H54 (cell line): ENCODE results near the gene ABI2.
A peak's percentile ranks its signal among the peaks of the same experiment; 100 is the strongest.
"Not testable (repeated sequence)": the region's sequence is repeated elsewhere in the genome, so short reads cannot be mapped to it uniquely, and the experiment has no call there.

Experiments
- DNase-seq: peaks from one replicate; pipeline ENCODE4 v3.0.0; 2011; ENCODE audit warnings: low spot score, mixed read lengths; ENCODE audit not compliant: insufficient read length
- FAIRE-seq: peaks from 3 replicates; lab custom pipeline; 2011; peaks lifted over from hg19 to GRCh38; lab: Jason Lieb, UNC
- POLR2A ChIP-seq: IDR thresholded peaks from 2 replicates; pipeline ENCODE4 v1.6.1; 2011; ENCODE audit warnings: low read depth, mild to moderate bottlenecking, low read length

The ABI2 gene

DNA sequence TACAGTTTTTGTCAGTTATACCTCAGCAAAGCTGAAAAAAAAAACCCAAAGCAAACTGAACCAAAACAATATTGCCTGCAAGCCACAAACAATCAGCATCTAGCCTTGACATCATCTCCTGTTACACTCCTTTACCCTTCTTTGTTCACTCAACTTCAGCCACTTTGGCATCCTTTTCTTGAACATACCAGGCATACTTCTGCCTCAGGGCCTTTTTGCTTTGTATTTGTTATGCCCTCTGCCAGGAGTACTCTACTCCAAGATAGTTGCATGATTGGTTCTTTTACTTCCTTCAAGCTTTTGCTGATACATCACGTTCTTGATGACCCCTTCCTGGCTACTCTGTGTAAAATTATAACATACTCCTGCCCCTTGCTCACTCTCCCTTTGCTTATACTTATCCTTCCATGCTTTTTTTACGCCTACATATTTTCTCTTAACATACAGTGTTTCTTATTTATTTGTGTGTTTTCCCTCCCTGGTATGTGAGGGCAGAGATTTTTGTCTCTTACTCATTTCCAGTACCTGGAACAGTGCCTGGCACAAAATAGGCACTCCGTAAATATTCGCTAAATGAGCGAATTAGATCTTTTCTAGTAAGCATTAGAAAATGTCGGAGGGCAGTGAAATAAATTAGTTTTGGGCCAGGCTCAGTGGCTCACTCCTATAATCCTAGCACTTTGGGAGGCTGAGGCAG lies 12.7 kb downstream of the ABI2 start:
- DNase-seq, result peak; percentile 37
- TF ChIP-seq POLR2A, result no peak
- peak; percentile 75 for FAIRE-seq

DNA sequence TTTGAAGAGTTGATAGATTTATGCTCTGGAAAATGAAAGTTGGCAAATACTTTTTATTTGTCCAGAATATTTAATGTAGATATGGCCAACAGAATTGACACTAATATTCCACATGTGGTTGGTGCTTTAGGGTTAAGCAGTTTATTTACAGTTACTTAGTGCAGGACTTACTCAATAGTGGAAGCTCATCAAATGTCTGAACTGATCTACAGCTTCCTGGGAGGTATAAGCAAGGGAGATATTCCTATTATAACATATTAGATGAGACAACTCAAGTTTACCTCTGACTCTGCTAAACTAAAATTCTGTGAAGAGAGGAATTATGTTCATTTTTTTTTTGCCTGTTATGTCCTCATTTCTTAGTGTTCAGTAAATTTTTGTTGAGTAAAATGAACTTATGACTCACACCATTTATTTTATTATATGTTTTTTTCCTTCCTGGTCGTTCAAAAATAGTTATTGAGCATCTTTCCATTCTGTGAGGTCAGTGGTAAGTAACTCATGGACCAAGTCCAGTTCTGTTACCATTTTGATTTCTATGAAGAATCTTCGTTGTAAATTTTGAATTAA lies 13.6 kb downstream of the ABI2 start:
- no peak for DNase-seq
- no peak for FAIRE-seq
- TF ChIP-seq POLR2A, result no peak

DNA sequence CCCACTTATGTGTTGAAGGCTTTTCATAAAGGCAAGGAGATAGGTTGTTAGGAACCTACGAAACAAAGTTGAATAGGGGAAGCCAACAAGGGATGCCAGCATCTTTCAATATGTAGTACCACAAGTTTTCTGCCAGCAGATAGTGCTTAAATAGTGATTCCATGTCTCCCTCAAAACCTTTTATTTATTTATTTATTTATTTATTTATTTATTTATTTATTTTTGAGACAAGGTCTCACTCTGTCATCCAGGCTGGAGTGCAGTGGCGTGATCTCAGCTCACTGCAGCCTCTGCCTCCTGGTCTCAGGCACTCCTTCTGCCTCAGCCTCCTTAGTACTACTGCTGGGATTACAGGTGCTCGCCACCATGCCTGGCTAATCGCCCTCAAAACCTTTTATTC lies 14.2 kb downstream of the ABI2 start:
- DNase-seq, FAIRE-seq: not testable (repeated sequence)

GRCh38 chr2:203344667-203345066 lies 16.5 kb downstream of the ABI2 start:
- DNase-seq, result no peak
- FAIRE-seq, result no peak
- TF ChIP-seq POLR2A, result no peak

- TF ChIP-seq POLR2A, result no peak
- DNase-seq (no peak), FAIRE-seq (peak; percentile 43)
Measured at GRCh38 chr2:203346612-203347011, 18.4 kb downstream of the ABI2 start.

DNA sequence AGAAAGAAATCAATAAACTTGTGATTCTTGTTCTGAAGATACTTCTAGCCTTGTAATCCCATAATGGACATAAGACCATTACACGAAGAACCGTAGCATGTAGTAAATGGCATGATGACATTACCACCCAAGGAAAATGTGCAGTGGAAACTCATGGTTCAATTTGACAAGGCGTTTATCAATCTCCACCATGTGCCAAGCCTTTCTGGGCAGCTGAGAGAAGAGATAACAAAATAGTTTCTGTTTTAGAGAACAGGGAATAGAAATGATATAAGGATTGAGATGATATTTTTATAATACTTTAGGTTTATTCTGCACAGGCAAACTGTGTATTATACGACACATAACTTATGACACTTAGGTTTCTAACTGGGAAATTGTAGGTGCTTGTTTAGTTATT lies 19.2 kb downstream of the ABI2 start:
- DNase-seq, result no peak
- TF ChIP-seq POLR2A, result no peak
- no peak for FAIRE-seq

DNA sequence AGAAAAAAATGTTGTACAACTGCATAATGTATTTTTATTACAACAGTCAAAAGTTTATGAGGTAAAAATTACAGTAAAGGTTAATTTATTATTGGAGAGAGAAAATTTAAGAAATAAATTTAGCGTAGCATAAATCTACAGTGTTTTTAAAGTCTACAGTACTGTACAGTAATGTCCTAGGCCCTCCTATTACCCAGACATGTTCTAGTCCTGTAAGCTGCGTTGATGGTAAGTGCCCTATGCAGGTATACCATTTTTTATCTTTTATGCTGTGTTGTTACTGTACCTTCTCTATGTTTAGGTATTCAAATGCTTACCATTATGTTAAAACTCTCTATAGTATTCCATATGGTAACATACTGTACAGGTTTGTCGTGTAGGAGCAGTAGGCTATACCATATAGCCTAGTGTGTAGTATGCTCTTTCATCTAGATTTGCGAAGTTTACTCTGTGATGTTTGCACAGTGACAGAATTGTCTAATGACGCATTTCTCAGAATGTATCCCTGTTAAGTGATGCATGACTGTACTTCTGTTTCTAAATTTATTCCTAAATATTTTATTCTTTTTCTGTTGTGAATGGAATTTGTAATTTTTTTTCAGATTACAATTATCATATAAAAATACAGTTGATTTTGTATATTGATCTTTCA lies 24.5 kb downstream of the ABI2 start:
- FAIRE-seq (no peak), DNase-seq (no peak)

DNA sequence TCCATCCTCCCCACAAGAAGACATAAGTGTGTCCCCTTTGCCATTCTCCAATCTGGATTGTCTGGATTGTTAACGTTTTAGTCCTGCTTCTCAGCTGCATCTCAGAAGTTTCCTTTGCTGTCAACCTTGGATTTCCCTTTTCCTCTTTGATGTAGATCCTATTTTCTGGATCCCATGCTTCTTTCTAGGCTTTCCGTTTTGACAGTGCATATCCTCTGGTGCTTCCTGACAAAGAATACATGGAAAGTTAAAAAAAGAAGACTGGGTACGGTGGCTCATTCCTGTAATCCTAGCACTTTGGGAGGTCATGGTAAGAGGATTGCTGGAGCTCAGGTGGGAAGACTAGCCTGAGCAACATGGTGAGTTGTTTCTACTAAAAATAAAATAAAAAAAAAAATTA lies 26.8 kb downstream of the ABI2 start:
- no peak for FAIRE-seq
- no peak for TF ChIP-seq POLR2A
- no peak for DNase-seq

More for the DNA sequence above, 24.5 kb downstream of the ABI2 start:
- TF ChIP-seq POLR2A, result no peak

GRCh38 chr2:203359450-203359849 lies 31.3 kb downstream of the ABI2 start:
- FAIRE-seq, result no peak

DNA sequence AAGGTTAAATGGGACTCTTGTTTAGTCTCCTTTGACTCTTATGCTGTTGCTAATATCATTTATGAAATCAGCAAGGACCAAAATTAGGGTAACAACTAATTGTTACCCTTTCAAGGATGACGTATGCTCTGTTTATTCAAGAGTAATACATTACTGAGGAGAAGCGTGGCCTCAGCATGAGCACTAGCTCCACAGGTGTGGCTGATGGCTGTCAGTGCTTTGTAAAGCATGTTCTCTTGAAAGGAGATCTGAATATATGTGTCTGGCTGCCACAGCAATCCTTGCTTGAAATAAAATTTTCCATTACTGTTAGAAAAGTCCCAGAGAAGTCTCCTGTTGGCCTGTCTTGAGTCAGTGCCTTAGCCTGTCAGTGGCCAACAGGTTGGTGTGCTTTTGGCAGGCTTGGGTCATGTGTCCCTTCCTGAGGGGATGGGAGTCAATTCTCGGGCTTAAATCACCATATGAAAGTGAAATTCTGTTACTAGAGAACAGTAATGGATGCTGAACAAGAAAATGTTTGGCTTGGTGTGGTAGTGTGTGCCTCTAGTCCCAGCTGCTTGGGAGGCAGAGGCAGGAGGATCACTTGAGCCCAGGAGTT lies 32.7 kb downstream of the ABI2 start:
- no peak for TF ChIP-seq POLR2A
- DNase-seq, result no peak
- no peak for FAIRE-seq

More at GRCh38 chr2:203359450-203359849, 31.3 kb downstream of the ABI2 start:
- DNase-seq, result no peak
- TF ChIP-seq POLR2A, result no peak

DNA sequence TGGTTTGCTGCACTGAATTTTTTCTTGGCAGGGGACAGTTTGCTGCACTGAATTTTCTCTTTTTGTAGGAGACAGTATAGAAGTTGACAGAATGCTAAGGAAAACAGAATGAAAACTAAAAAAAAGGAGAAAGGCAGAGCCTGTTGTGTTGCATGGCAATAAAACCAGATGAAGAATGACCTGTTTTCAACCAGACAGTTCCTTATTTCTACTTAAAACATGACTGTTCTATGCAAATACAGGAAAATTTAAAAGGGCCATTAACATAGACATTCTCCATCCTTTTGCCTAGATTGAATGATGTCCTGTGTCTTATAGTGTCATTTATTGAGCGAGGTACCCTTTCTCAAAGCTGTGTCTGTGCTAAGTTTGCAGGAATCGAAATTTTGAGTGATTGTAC lies 33.3 kb downstream of the ABI2 start:
- FAIRE-seq (no peak), DNase-seq (no peak)
- no peak for TF ChIP-seq POLR2A

DNA sequence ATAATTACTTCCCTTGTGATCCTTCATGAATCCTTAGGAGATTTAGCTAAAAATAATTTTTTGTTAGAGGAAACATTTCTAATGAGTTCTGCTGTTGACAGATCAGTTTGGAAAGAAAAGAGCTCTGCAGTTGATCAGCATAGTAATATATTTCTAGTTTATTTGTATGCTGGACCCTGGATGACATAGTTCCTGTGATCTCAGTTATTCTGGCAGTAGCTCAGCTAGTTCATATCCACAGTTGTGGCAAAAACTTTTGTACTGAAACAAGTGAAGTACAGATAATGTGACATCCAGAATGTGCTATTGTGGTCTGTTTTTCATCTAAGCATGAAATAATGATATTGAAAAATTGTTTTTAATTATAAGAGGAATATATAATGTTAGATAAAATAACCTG lies 33.7 kb downstream of the ABI2 start:
- no peak for TF ChIP-seq POLR2A
- FAIRE-seq, result no peak

GRCh38 chr2:203366639-203367466 lies 38.7 kb downstream of the ABI2 start:
- FAIRE-seq (peak; percentile 53), DNase-seq (no peak)
- no peak for TF ChIP-seq POLR2A

More for the DNA sequence above, 33.7 kb downstream of the ABI2 start:
- DNase-seq, result no peak

DNA sequence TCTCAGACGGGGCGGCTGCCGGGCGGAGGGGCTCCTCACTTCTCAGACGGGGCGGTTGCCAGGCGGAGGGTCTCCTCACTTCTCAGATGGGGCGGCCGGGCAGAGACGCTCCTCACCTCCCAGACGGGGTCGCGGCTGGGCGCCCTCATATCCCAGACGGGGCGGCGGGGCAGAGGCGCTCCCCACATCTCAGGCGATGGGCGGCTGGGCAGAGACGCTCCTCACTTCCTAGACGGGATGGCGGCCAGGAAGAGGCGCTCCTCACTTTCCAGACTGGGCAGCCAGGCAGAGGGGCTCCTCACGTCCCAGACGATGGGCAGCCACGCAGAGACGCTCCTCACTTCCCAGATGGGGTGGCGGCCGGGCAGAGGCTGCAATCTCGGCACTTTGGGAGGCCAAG lies 44.5 kb downstream of the ABI2 start:
- not testable (repeated sequence) for FAIRE-seq

More for the DNA sequence above, 44.5 kb downstream of the ABI2 start:
- not testable (repeated sequence) for DNase-seq
